K562 (cell line): ENCODE data around the gene KLHL18. TPM values are rescaled to one million over a fixed set of nuclear protein-coding genes. Genes with fewer than 3 reads are reported as not detected.

ENCODE experiments used
- ATAC-seq: fragments of 200-7000 bp; cut with Tn5 transposase; 3 replicates; pipeline ENCODE4 v1.9.1; 2020; ENCODE audit warnings: moderate library complexity
- BruUV-seq: library from RNA; stranded (reverse); fragments of 400-500 nt; replicated peaks from 2 replicates; lab custom pipeline; 2021; lab: Mats Ljungman, UMichigan
- CTCF ChIA-PET: fragments of 300-600 bp; formaldehyde crosslinking; extraction: SDS; loops from one replicate; lab custom pipeline; 2021; ENCODE audit warnings: low intra/inter-chr PET ratio; lab: Yijun Ruan, JAX
- POLR2A ChIA-PET: fragments of 300-600, 350-650 bp; sonication (Branson Sonifier 250); formaldehyde crosslinking; extraction: SDS; loops from one replicate; lab custom pipeline; 2021; ENCODE audit warnings: antibody characterized with exemption, inconsistent platforms; lab: Yijun Ruan, JAX
- DNase-seq, 4 experiments: peaks; one replicate each; pipeline versions ENCODE4 v3.0.0 to v3.0.0-alpha.2; 2011 to 2018; ENCODE audit warnings: low spot score in 3 of 4, mixed read lengths in 3 of 4; ENCODE audit errors: extremely low read depth in 1 of 4
- FAIRE-seq: peaks from 2 replicates; lab custom pipeline; 2011; peaks lifted over from hg19 to GRCh38; lab: Jason Lieb, UNC
- H2AFZ ChIP-seq: 2 replicates; pipeline ENCODE4 v1.6.0; 2011; ENCODE audit warnings: low read depth, low read length, control low read depth, inconsistent platforms
- H3K27ac ChIP-seq: fragments of 200-600 bp; 3 replicates; pipeline ENCODE4 v1.8.0; 2011; ENCODE audit warnings: low read depth, mild to moderate bottlenecking, control low read depth, inconsistent platforms, low read length, moderate library complexity, mixed read lengths; ENCODE audit errors: extremely low read depth
- H3K27me3 ChIP-seq, 2 experiments: fragments of 300-600 bp in 1 of 2; 2 replicates in 1 of 2; 3 replicates in 1 of 2; pipeline versions ENCODE4 v1.6.0 to v1.8.0; 2011; ENCODE audit warnings: inconsistent platforms in 2 of 2, low read length in 2 of 2, mild to moderate bottlenecking in 1 of 2, mixed read lengths in 1 of 2, moderate library complexity in 1 of 2; ENCODE audit not compliant: control insufficient read depth in 2 of 2, insufficient read depth in 2 of 2
- H3K36me3 ChIP-seq: fragments of 300-600 bp; 3 replicates; pipeline ENCODE4 v1.8.0; 2011; ENCODE audit warnings: mild to moderate bottlenecking, low read length, inconsistent platforms; ENCODE audit not compliant: control insufficient read depth, insufficient read depth
- H3K4me1 ChIP-seq, 2 experiments: fragments of 200-600 bp in 1 of 2; replicated peaks in 1 of 2; 2 replicates in 1 of 2; 3 replicates in 1 of 2; pipeline versions ENCODE4 v1.5.1 to v1.8.0; 2011; ENCODE audit warnings: inconsistent platforms in 2 of 2, low read length in 2 of 2, mild to moderate bottlenecking in 1 of 2, mixed read lengths in 1 of 2, moderate library complexity in 1 of 2; ENCODE audit not compliant: control insufficient read depth in 2 of 2, insufficient read depth in 2 of 2
- H3K4me2 ChIP-seq: 2 replicates; pipeline ENCODE4 v1.6.1; 2011; ENCODE audit warnings: low read length, control low read depth, inconsistent platforms, mixed read lengths; ENCODE audit not compliant: insufficient read depth
- H3K4me3 ChIP-seq: fragments of 200-600 bp; sonication (generic), shearing (Covaris generic); 2 replicates; pipeline ENCODE4 v1.5.1; 2016; ENCODE audit warnings: control low read depth, inconsistent platforms
- H3K79me2 ChIP-seq: fragments of 200-600 bp; 3 replicates; pipeline ENCODE4 v1.8.0; 2011; ENCODE audit warnings: low read length, inconsistent platforms; ENCODE audit not compliant: control insufficient read depth, insufficient read depth
- H3K9ac ChIP-seq, 2 experiments: 2 replicates each; pipeline versions ENCODE4 v1.6.0 to v1.6.1; 2011; ENCODE audit warnings: low read depth in 2 of 2, low read length in 2 of 2, control low read depth in 1 of 2, inconsistent platforms in 1 of 2, mild to moderate bottlenecking in 1 of 2, mixed read lengths in 1 of 2; ENCODE audit not compliant: insufficient read depth in 1 of 2
- H3K9me1 ChIP-seq: one replicate; pipeline ENCODE4 v1.6.0; 2011; ENCODE audit warnings: inconsistent platforms, mild to moderate bottlenecking, low read length, moderate library complexity; ENCODE audit not compliant: control insufficient read depth, insufficient read depth
- H3K9me3 ChIP-seq: replicated peaks from 2 replicates; pipeline ENCODE4 v1.5.1; 2011; ENCODE audit warnings: low read depth, low read length, inconsistent platforms; ENCODE audit not compliant: control insufficient read depth, insufficient read depth
- H4K20me1 ChIP-seq: replicated peaks from 2 replicates; pipeline ENCODE4 v1.6.1; 2011; ENCODE audit warnings: low read length, inconsistent platforms, mixed read lengths; ENCODE audit not compliant: control insufficient read depth, insufficient read depth
- AFF1 ChIP-seq, 2 experiments: fragments of 450-650 bp; IDR thresholded peaks; 2 replicates each; pipeline ENCODE4 v1.6.1; 2018; ENCODE audit warnings: mild to moderate bottlenecking in 2 of 2, low read depth in 1 of 2; ENCODE audit not compliant: partially characterized antibody in 2 of 2
- BDP1 ChIP-seq: IDR thresholded peaks from 3 replicates; pipeline ENCODE4 v1.6.1; 2011; ENCODE audit not compliant: insufficient read length, insufficient read depth
- POLR3A ChIP-seq: IDR thresholded peaks from 2 replicates; pipeline ENCODE4 v1.6.1; 2011; ENCODE audit warnings: borderline replicate concordance, mild to moderate bottlenecking, moderate library complexity; ENCODE audit not compliant: insufficient read length, insufficient read depth; ENCODE audit errors: extremely low read depth
- RCOR1 ChIP-seq, 2 experiments: IDR thresholded peaks; 2 replicates each; pipeline ENCODE4 v1.6.1; 2012; ENCODE audit warnings: low read depth in 2 of 2, low read length in 2 of 2, borderline replicate concordance in 1 of 2, improper control_type of control experiment in 1 of 2
- SRF ChIP-seq, 2 experiments: fragments of 250-450, 450-650 bp in 1 of 2; sonication (Bioruptor Pico) in 1 of 2; sonication (generic) in 1 of 2; formaldehyde crosslinking; IDR thresholded peaks; 2 replicates each; pipeline versions ENCODE4 v1.5.0 to v1.5.1; 2020 to 2022; ENCODE audit warnings: mild to moderate bottlenecking in 1 of 2, missing genetic modification reagents in 1 of 2
- ZKSCAN1 ChIP-seq: fragments of 150-350 bp; IDR thresholded peaks from 2 replicates; pipeline ENCODE4 v1.6.1; 2016; ENCODE audit warnings: low read depth, low read length
- ZNF212 ChIP-seq: fragments of 450-650 bp; formaldehyde crosslinking; IDR thresholded peaks from 2 replicates; pipeline ENCODE4 v1.4.0; 2020; ENCODE audit warnings: mild to moderate bottlenecking
- ZNF589 ChIP-seq: fragments of 200-800 bp; sonication (Bioruptor generic); IDR thresholded peaks from 2 replicates; pipeline ENCODE4 v1.6.1; 2016; ENCODE audit warnings: low read depth, missing genetic modification characterization, missing compliant biosample characterization
- ZNF592 ChIP-seq: fragments of 450-650 bp; IDR thresholded peaks from 2 replicates; pipeline ENCODE4 v1.6.1; 2017; ENCODE audit warnings: antibody characterized with exemption, mild to moderate bottlenecking
- WGBS: fragments of 100-300 bp; shearing (Covaris generic); methylation state at CpG from one replicate; pipeline ENCODE4 v1.1.6; 2016; ENCODE audit warnings: low coverage, mixed read lengths; ENCODE audit not compliant: insufficient coverage; ENCODE audit errors: missing lambda C conversion rate; 5-methylcytosine and 5-hydroxymethylcytosine counted together
- in situ Hi-C: fragments of 300-500 bp; cut with MboI; formaldehyde crosslinking; loops from 4 replicates; pipeline ENCODE4 v1.15.0; 2018; ENCODE audit warnings: inconsistent platforms, mixed read lengths
- intact Hi-C: fragments of 100-400 bp; cut with micrococcal nuclease; formaldehyde crosslinking; loops from 2 replicates; pipeline ENCODE4 v1.14.2; 2022
- polyA plus RNA-seq, 8 experiments: library from polyadenylated mRNA; depleted of rRNA in 4 of 8; stranded (reverse) in 5 of 8; unstranded in 3 of 8; fragments of >200 nt; fragmentation: Nextera tagmentation in 2 of 8; fragmentation: Illumina TruSeq in 1 of 8; extraction: Ambion mirVana in 2 of 8; extraction: Trizol in 1 of 8; gene quantifications; 2 replicates each; pipeline versions ENCODE4 v1.2.1 to v1.2.3, GENCODE V29; 2011 to 2014; ENCODE audit warnings: inconsistent platforms in 1 of 8, missing spikeins in 1 of 8
- total RNA-seq, 7 experiments: library from RNA; depleted of rRNA in 6 of 7; stranded (reverse); fragments of >200 nt in 6 of 7; fragmentation: Illumina TruSeq in 2 of 7; extraction: Trizol in 2 of 7; gene quantifications; 2 replicates each; pipeline versions ENCODE4 v1.2.1 to v1.2.3, GENCODE V29; 2011 to 2021; ENCODE audit warnings: low replicate concordance in 1 of 7

KLHL18 gene
- total and polyA plus RNA-seq, 9 of the 15 experiments (the other 6 are each of a cell fraction or from before 2014, with no cell fraction given) = 26.7 to 97.5 (median 48.7) TPM

- H3K4me3 ChIP-seq = no peak overlapping the region
- no peak for ATAC-seq
- CTCF ChIA-PET = no interaction called here
- peaks cover 85% of the 10 kb centered on the region for H3K79me2 ChIP-seq
- DNase-seq = no peak
- in situ Hi-C loops (no loop called here), intact Hi-C loops (loop anchor here (5.0 kb wide), 1 partner anchor 398 kb away; the partner anchor contains the start of gene SMARCC1)
- H3K27me3 ChIP-seq = no peaks in the 10 kb centered on the region
- no peak for TF ChIP-seq BDP1
- TF ChIP-seq SRF (CRISPR knock-in tag; IDR thresholded peaks at IDR 0.05) = no peak
- TF ChIP-seq ZNF592 = no peak
- TF ChIP-seq ZNF589 (CRISPR knock-in tag) = no peak
- no peak for TF ChIP-seq ZKSCAN1
- no peak for TF ChIP-seq AFF1 (IDR thresholded peaks at IDR 0.05; ENCODE audit: low read depth in 1 of 2, partially characterized antibody in 2 of 2)
- no peak for TF ChIP-seq RCOR1 (IDR thresholded peaks at IDR 0.05; ENCODE audit: borderline replicate concordance in 1 of 2, low read depth in 2 of 2, low read length in 2 of 2)
- TF ChIP-seq ZNF212 (CRISPR knock-in tag) = no peak
- TF ChIP-seq POLR3A = no peak
- H3K9me3 ChIP-seq = no peaks in the 10 kb centered on the region
- H3K4me1 ChIP-seq = peaks cover 14 to 27% of the 10 kb centered on the region in 2 experiments
- H2AFZ ChIP-seq = no peak overlapping the region
- no peak overlapping the region for H3K4me2 ChIP-seq
- no TSS peak for BruUV-seq
- no peak overlapping the region for H3K27ac ChIP-seq
- POLR2A ChIA-PET = interaction anchor here (0.6 to 1.0 kb wide), 2 partner anchors 25 to 108 kb away, joined by 3 to 4 read pairs; no protein-coding TSS in a partner anchor
- WGBS = 76% methylated on average over 3 of the region's 4 CpGs
- no peak overlapping the region for H3K9ac ChIP-seq
- H3K9me1 ChIP-seq = no peaks in the 10 kb centered on the region
- H4K20me1 ChIP-seq = peaks cover 28% of the 10 kb centered on the region
- peaks cover 46% of the 10 kb centered on the region for H3K36me3 ChIP-seq
- no peak for FAIRE-seq
These were observed 101.7 kb downstream of the KLHL18 start for GRCh38 chr3:47384425-47384824.
